Neural crest cell (in vitro differentiated cells): ENCODE measurements around the gene CDC42BPB. TPM values are rescaled to one million over a fixed set of nuclear protein-coding genes. Genes with fewer than 3 reads are reported as not detected.

Experiments used
- DNase-seq: peaks from one replicate; pipeline ENCODE4 v3.0.0; 2021; ENCODE audit warnings: low read depth, mixed read lengths, low spot score
- H3K27ac Mint-ChIP-seq: one replicate; pipeline ENCODE4 v1.8.0; 2021; ENCODE audit warnings: mild to moderate bottlenecking, mixed read lengths; ENCODE audit not compliant: unreplicated experiment
- H3K27me3 Mint-ChIP-seq: 2 replicates; pipeline ENCODE4 v1.8.0; 2021; ENCODE audit warnings: low read depth, mild to moderate bottlenecking, mixed read lengths
- H3K36me3 Mint-ChIP-seq: 2 replicates; pipeline ENCODE4 v1.8.0; 2021; ENCODE audit warnings: low read depth, mild to moderate bottlenecking, mixed read lengths
- H3K4me1 Mint-ChIP-seq: 2 replicates; pipeline ENCODE4 v1.8.0; 2021; ENCODE audit warnings: mixed read lengths
- H3K4me3 Mint-ChIP-seq: one replicate; pipeline ENCODE4 v1.8.0; 2021; ENCODE audit warnings: mild to moderate bottlenecking, mixed read lengths
- H3K9me3 Mint-ChIP-seq: 2 replicates; pipeline ENCODE4 v1.8.0; 2021; ENCODE audit warnings: mixed read lengths
- total RNA-seq: library from RNA; stranded (reverse); gene quantifications from 2 replicates; pipeline ENCODE4 v1.2.1, GENCODE V29; 2021
- TF ChIP-seq, protein P1 (sequence below): fragments of 200-600 bp; sonication (generic); conservative IDR thresholded peaks from 2 replicates; pipeline ENCODE4 v1.5.0; 2021; ENCODE audit warnings: antibody characterized with exemption, mild to moderate bottlenecking

The CDC42BPB gene
- total RNA-seq, 1 donor from 2014 or later = 94.8 TPM

GRCh38 chr14:103020271-103021170, 36.8 kb downstream of the CDC42BPB start:
- H3K9me3 Mint-ChIP-seq = no peaks in the 10 kb centered on the region
- peaks cover 70% of the 10 kb centered on the region for H3K4me1 Mint-ChIP-seq
- H3K27ac Mint-ChIP-seq = peak overlapping the region; percentile 48
- TF ChIP-seq, protein P1, sequence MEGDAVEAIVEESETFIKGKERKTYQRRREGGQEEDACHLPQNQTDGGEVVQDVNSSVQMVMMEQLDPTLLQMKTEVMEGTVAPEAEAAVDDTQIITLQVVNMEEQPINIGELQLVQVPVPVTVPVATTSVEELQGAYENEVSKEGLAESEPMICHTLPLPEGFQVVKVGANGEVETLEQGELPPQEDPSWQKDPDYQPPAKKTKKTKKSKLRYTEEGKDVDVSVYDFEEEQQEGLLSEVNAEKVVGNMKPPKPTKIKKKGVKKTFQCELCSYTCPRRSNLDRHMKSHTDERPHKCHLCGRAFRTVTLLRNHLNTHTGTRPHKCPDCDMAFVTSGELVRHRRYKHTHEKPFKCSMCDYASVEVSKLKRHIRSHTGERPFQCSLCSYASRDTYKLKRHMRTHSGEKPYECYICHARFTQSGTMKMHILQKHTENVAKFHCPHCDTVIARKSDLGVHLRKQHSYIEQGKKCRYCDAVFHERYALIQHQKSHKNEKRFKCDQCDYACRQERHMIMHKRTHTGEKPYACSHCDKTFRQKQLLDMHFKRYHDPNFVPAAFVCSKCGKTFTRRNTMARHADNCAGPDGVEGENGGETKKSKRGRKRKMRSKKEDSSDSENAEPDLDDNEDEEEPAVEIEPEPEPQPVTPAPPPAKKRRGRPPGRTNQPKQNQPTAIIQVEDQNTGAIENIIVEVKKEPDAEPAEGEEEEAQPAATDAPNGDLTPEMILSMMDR = no peak
- H3K4me3 Mint-ChIP-seq = no peak overlapping the region
- DNase-seq = no peak
- no peaks in the 10 kb centered on the region for H3K27me3 Mint-ChIP-seq
- H3K36me3 Mint-ChIP-seq = peaks cover 11% of the 10 kb centered on the region

- no peaks in the 10 kb centered on the region for H3K9me3 Mint-ChIP-seq
Measured at GRCh38 chr14:103019826-103020225, 37.5 kb downstream of the CDC42BPB start.

GRCh38 chr14:103019236-103019635, 38.1 kb downstream of the CDC42BPB start:
- H3K4me3 Mint-ChIP-seq = no peak overlapping the region

More at GRCh38 chr14:103019826-103020225, 37.5 kb downstream of the CDC42BPB start:
- TF ChIP-seq, protein P1 = no peak
- no peak for DNase-seq
- Mint-ChIP-seq H3K4me1 (peaks cover 72% of the 10 kb centered on the region), H3K4me3 (no peak overlapping the region), H3K27ac (no peak overlapping the region), H3K36me3 (peaks cover 9% of the 10 kb centered on the region), H3K27me3 (no peaks in the 10 kb centered on the region)

DNA sequence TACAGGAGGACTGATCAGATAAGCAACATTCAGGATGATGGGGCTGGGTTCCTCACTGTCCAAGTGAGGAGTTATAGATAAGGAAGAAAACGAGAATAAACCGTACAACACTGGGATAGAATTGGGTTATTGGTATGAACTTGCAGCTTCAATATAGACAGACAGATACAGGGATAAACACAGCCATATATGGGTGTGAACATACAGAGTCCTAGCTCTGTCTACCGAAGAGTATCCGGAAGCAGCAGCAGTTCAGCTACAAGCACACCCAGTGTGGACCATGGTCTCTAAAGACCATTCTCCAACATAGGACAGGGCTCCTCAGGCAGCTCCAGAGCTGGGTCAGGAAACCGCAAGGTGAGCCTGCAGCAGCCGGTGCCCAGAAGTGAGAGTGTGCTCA, 40.8 kb downstream of the CDC42BPB start:
- H3K4me3 Mint-ChIP-seq = no peak overlapping the region
- peaks cover 4% of the 10 kb centered on the region for H3K36me3 Mint-ChIP-seq
- H3K27me3 Mint-ChIP-seq = no peaks in the 10 kb centered on the region
- no peaks in the 10 kb centered on the region for H3K9me3 Mint-ChIP-seq
- peak overlapping the region; percentile 77 for H3K27ac Mint-ChIP-seq
- DNase-seq = no peak
- TF ChIP-seq, protein P1 = no peak
- H3K4me1 Mint-ChIP-seq = peaks cover 54% of the 10 kb centered on the region

More at GRCh38 chr14:103019236-103019635, 38.1 kb downstream of the CDC42BPB start:
- H3K4me1 Mint-ChIP-seq = peaks cover 73% of the 10 kb centered on the region
- TF ChIP-seq, protein P1 = no peak
- no peaks in the 10 kb centered on the region for H3K9me3 Mint-ChIP-seq
- H3K27ac Mint-ChIP-seq = no peak overlapping the region
- no peak for DNase-seq
- no peaks in the 10 kb centered on the region for H3K27me3 Mint-ChIP-seq
- peaks cover 8% of the 10 kb centered on the region for H3K36me3 Mint-ChIP-seq

GRCh38 chr14:103016071-103016470, 41.3 kb downstream of the CDC42BPB start:
- TF ChIP-seq, protein P1 = no peak
- Mint-ChIP-seq H3K4me3 (no peak overlapping the region), H3K4me1 (peaks cover 51% of the 10 kb centered on the region), H3K27ac (no peak overlapping the region), H3K27me3 (no peaks in the 10 kb centered on the region), H3K36me3 (peaks cover 4% of the 10 kb centered on the region), H3K9me3 (no peaks in the 10 kb centered on the region)
- no peak for DNase-seq
